Caco-2 (cell line): ENCODE data around the gene RAB3A. TPM values are rescaled to one million over a fixed set of nuclear protein-coding genes. Genes with fewer than 3 reads are reported as not detected.

Experiments used
- BruUV-seq: library from RNA; stranded (reverse); fragments of 400-500 nt; replicated peaks from 2 replicates; lab custom pipeline; 2021; lab: Mats Ljungman, UMichigan
- CTCF ChIA-PET: fragments of 300-600 bp; sonication (Branson Sonifier 250); formaldehyde crosslinking; loops from one replicate; lab custom pipeline; 2022; ENCODE audit warnings: antibody characterized with exemption; lab: Charles Lee
- POLR2A ChIA-PET: fragments of 300-600 bp; sonication (Branson Sonifier 250); formaldehyde crosslinking; loops from one replicate; lab custom pipeline; 2022; ENCODE audit warnings: antibody characterized with exemption; lab: Charles Lee
- DNase-seq, 2 experiments: peaks; one replicate each; pipeline versions ENCODE4 v3.0.0 to v3.0.0-alpha.2; 2020 to 2022
- H3K27me3 ChIP-seq: replicated peaks from 2 replicates; pipeline ENCODE4 v1.6.0; 2011; ENCODE audit warnings: low read length; ENCODE audit not compliant: control insufficient read depth, insufficient read depth
- H3K36me3 ChIP-seq: 2 replicates; pipeline ENCODE4 v1.5.1; 2011; ENCODE audit warnings: low read length; ENCODE audit not compliant: control insufficient read depth, insufficient read depth
- H3K4me1 ChIP-seq: fragments of 250-450 bp; sonication (Bioruptor Pico); 2 replicates; pipeline ENCODE4 v1.5.1; 2020; ENCODE audit warnings: mild to moderate bottlenecking
- H3K4me3 ChIP-seq: 2 replicates; pipeline ENCODE4 v1.5.1; 2011; ENCODE audit warnings: low read depth, mild to moderate bottlenecking, control low read depth, low read length
- H3K9me3 ChIP-seq: fragments of 250-450 bp; sonication (Bioruptor Pico); 2 replicates; pipeline ENCODE4 v1.5.1; 2020; ENCODE audit warnings: mild to moderate bottlenecking, moderate library complexity
- H3K27ac Mint-ChIP-seq: one replicate; pipeline ENCODE4 v1.8.0; 2022; ENCODE audit warnings: mixed read lengths; ENCODE audit not compliant: unreplicated experiment
- H3K27me3 Mint-ChIP-seq: one replicate; pipeline ENCODE4 v1.8.0; 2022; ENCODE audit warnings: mixed read lengths; ENCODE audit not compliant: insufficient read depth, unreplicated experiment
- H3K36me3 Mint-ChIP-seq: one replicate; pipeline ENCODE4 v1.8.0; 2022; ENCODE audit warnings: mild to moderate bottlenecking, mixed read lengths; ENCODE audit not compliant: insufficient read depth, unreplicated experiment
- H3K4me1 Mint-ChIP-seq: one replicate; pipeline ENCODE4 v1.8.0; 2022; ENCODE audit warnings: low read depth, mixed read lengths; ENCODE audit not compliant: unreplicated experiment
- H3K4me3 Mint-ChIP-seq: one replicate; pipeline ENCODE4 v1.8.0; 2022; ENCODE audit warnings: mild to moderate bottlenecking, moderate library complexity, mixed read lengths; ENCODE audit not compliant: unreplicated experiment
- H3K9me3 Mint-ChIP-seq: one replicate; pipeline ENCODE4 v1.8.0; 2022; ENCODE audit warnings: mixed read lengths; ENCODE audit not compliant: unreplicated experiment
- CTCF ChIP-seq, 2 experiments: fragments of 200-600 bp in 1 of 2; IDR thresholded peaks; 1 replicate in 1 of 2; 2 replicates in 1 of 2; pipeline versions ENCODE4 v1.5.1 to v1.8.0; 2011 to 2022; ENCODE audit warnings: antibody characterized with exemption in 1 of 2, control low read depth in 1 of 2, inconsistent platforms in 1 of 2, low read depth in 1 of 2, low read length in 1 of 2, mild to moderate bottlenecking in 1 of 2, moderate library complexity in 1 of 2; ENCODE audit not compliant: insufficient read depth in 1 of 2, severe bottlenecking in 1 of 2, unreplicated experiment in 1 of 2
- intact Hi-C: fragments of 100-400 bp; cut with micrococcal nuclease; formaldehyde crosslinking; loops from one replicate; pipeline ENCODE4 v1.10.0; 2022; ENCODE audit not compliant: unreplicated experiment
- total RNA-seq: library from RNA; stranded (reverse); gene quantifications from 2 replicates; pipeline ENCODE4 v1.2.3, GENCODE V29; 2022

RAB3A gene
- total RNA-seq, 1 experiment from 2014 or later: 2.3 TPM

GRCh38 chr19:18226956-18227780 lies 23.3 kb upstream of the RAB3A start:
- TF ChIP-seq CTCF (IDR thresholded peaks at IDR 0.05; ENCODE audit: insufficient read depth in 1 of 2, low read depth in 1 of 2, low read length in 1 of 2, severe bottlenecking in 1 of 2, unreplicated experiment in 1 of 2): no peak
- no peaks in the 10 kb centered on the region for H3K9me3 Mint-ChIP-seq
- no peak for DNase-seq
- intact Hi-C loops: no loop called here
- peaks cover 6% of the 10 kb centered on the region for H3K4me1 Mint-ChIP-seq
- Histone ChIP-seq H3K4me1 (0 out of 2 replicates have a peak, but pooled peaks cover 5% of the 10 kb centered on the region), H3K27me3 (no peaks in the 10 kb centered on the region), H3K9me3 (no peaks in the 10 kb centered on the region), H3K36me3 (no peaks in the 10 kb centered on the region), H3K4me3 (no peak overlapping the region)
- H3K4me3 Mint-ChIP-seq: no peak overlapping the region
- ChIA-PET POLR2A (no interaction called here), CTCF (no interaction called here)
- H3K36me3 Mint-ChIP-seq: peaks cover 16% of the 10 kb centered on the region
- no peaks in the 10 kb centered on the region for H3K27me3 Mint-ChIP-seq
- no TSS peak for BruUV-seq
- H3K27ac Mint-ChIP-seq: no peak overlapping the region

GRCh38 chr19:18225702-18226468 lies 22.0 kb upstream of the RAB3A start, which contains the start of gene PDE4C:
Gene PDE4C, minus strand, starts transcription at chr19:18226438. Its CDS starts 23 bp downstream, at chr19:18226415.
- Histone ChIP-seq H3K36me3 (no peaks in the 10 kb centered on the region), H3K27me3 (no peaks in the 10 kb centered on the region), H3K9me3 (no peaks in the 10 kb centered on the region), H3K4me1 (0 out of 2 replicates have a peak, but pooled peaks cover 5% of the 10 kb centered on the region), H3K4me3 (no peak within 1 kb of the TSS; the same call in 1 of the 2 replicates)
- no peak for DNase-seq
- intact Hi-C loops: loop anchor here (2.0 kb wide), 1 partner anchor 21 kb away; the partner anchor contains the start of gene RAB3A
- no TSS peak for BruUV-seq
- Mint-ChIP-seq H3K36me3 (peaks cover 16% of the 10 kb centered on the region), H3K4me1 (peaks cover 6% of the 10 kb centered on the region), H3K27me3 (no peaks in the 10 kb centered on the region), H3K9me3 (no peaks in the 10 kb centered on the region), H3K27ac (no peak within 1 kb of the TSS), H3K4me3 (peak within 1 kb of the TSS; percentile 95)
- ChIA-PET POLR2A (no interaction called here), CTCF (no interaction called here)
- no peak for TF ChIP-seq CTCF (IDR thresholded peaks at IDR 0.05; ENCODE audit: insufficient read depth in 1 of 2, low read depth in 1 of 2, low read length in 1 of 2, severe bottlenecking in 1 of 2, unreplicated experiment in 1 of 2)

GRCh38 chr19:18225355-18225701 lies 21.5 kb upstream of the RAB3A start:
- Mint-ChIP-seq H3K27ac (no peak overlapping the region), H3K36me3 (peaks cover 20% of the 10 kb centered on the region), H3K9me3 (no peaks in the 10 kb centered on the region), H3K27me3 (no peaks in the 10 kb centered on the region), H3K4me1 (peaks cover 10% of the 10 kb centered on the region), H3K4me3 (peak overlapping the region; percentile 95)
- Histone ChIP-seq H3K4me3 (peak overlapping the region; percentile 43), H3K27me3 (no peaks in the 10 kb centered on the region), H3K9me3 (no peaks in the 10 kb centered on the region), H3K36me3 (no peaks in the 10 kb centered on the region), H3K4me1 (0 out of 2 replicates have a peak, but pooled peaks cover 5% of the 10 kb centered on the region)
- no peak for DNase-seq
- no peak for TF ChIP-seq CTCF (IDR thresholded peaks at IDR 0.05; ENCODE audit: insufficient read depth in 1 of 2, low read depth in 1 of 2, low read length in 1 of 2, severe bottlenecking in 1 of 2, unreplicated experiment in 1 of 2)
- intact Hi-C loops: loop anchor here (2.0 kb wide), 1 partner anchor 21 kb away; the partner anchor contains the start of gene RAB3A
- BruUV-seq: no TSS peak
- ChIA-PET POLR2A (no interaction called here), CTCF (interaction anchor here (2.3 kb wide), 1 partner anchor 17 kb away, joined by 18 read pairs; no protein-coding TSS in a partner anchor)
